ENCODE data around the gene NRP1.

The NRP1 gene

DNA sequence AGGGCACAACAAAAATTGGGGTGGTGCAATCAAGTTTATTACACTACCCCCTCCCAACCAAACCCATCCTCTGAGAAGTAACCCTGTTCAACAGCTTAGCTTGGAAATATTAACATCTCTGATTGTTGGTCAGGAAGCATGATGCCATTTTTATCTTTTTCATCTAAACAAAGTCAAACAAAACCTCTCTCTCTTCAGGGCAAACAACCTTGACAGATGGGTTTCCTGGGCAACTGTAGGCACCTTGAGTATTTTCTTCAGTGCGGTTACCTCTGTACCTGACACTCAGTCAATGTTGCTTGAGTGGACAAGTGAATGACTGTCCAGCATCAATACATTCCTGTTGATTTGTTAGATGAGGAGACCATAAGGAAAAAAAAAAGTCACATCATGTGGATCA lies 183.6 kb downstream of the NRP1 start:
- in situ Hi-C loops (cut with MboI; ENCODE audit: low sequenced_read_pairs, unreplicated experiment) = no loop called here
- TF ChIP-seq, protein P1, sequence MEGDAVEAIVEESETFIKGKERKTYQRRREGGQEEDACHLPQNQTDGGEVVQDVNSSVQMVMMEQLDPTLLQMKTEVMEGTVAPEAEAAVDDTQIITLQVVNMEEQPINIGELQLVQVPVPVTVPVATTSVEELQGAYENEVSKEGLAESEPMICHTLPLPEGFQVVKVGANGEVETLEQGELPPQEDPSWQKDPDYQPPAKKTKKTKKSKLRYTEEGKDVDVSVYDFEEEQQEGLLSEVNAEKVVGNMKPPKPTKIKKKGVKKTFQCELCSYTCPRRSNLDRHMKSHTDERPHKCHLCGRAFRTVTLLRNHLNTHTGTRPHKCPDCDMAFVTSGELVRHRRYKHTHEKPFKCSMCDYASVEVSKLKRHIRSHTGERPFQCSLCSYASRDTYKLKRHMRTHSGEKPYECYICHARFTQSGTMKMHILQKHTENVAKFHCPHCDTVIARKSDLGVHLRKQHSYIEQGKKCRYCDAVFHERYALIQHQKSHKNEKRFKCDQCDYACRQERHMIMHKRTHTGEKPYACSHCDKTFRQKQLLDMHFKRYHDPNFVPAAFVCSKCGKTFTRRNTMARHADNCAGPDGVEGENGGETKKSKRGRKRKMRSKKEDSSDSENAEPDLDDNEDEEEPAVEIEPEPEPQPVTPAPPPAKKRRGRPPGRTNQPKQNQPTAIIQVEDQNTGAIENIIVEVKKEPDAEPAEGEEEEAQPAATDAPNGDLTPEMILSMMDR (IDR thresholded peaks at IDR 0.05; ENCODE audit: borderline replicate concordance, control extremely low read depth, extremely low read depth, insufficient read depth, missing control alignments) = no peak
- DNase-seq (ENCODE audit: low spot score) = no peak

DNA sequence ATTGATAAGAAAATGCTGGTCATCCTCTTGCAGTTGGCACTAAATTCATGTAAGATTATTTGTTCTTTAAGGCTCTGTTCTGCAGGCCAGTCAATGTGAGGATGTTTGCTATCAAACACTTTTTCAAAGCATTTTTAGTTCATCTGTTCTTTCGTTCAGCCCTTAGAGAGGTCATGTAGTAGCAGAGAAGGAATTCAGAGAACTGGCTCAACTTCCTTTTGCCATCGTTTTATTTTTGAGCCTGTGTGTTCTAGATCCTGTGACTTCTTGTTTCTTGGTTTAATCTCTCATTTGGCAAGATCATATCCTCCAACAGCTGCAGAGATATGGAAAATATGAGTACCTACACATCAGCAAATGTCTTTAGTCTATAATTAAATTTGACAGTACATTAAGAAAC lies 184.3 kb downstream of the NRP1 start:
- in situ Hi-C loops (cut with MboI; ENCODE audit: low sequenced_read_pairs, unreplicated experiment) = no loop called here
- DNase-seq (ENCODE audit: low spot score) = no peak
- TF ChIP-seq, protein P1 (IDR thresholded peaks at IDR 0.05; ENCODE audit: borderline replicate concordance, control extremely low read depth, extremely low read depth, insufficient read depth, missing control alignments) = no peak

DNA sequence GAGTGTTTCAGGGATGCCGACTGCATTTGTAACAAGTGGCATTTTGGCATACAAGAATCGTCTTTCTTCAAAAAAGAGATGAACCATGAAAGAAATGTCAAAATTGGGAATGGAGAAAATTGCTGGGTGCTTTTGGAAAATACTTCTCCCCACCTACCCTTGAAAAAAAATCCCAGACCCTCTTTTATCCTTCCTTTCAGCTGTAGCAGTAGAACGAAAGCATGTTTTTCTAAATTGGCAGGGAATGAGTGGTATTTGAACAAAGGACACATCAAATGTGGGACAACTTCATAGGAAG lies 187.5 kb downstream of the NRP1 start:
- DNase-seq (ENCODE audit: low spot score) = no peak
- TF ChIP-seq, protein P1 (IDR thresholded peaks at IDR 0.05; ENCODE audit: borderline replicate concordance, control extremely low read depth, extremely low read depth, insufficient read depth, missing control alignments) = no peak
- in situ Hi-C loops (cut with MboI; ENCODE audit: low sequenced_read_pairs, unreplicated experiment) = no loop called here

DNA sequence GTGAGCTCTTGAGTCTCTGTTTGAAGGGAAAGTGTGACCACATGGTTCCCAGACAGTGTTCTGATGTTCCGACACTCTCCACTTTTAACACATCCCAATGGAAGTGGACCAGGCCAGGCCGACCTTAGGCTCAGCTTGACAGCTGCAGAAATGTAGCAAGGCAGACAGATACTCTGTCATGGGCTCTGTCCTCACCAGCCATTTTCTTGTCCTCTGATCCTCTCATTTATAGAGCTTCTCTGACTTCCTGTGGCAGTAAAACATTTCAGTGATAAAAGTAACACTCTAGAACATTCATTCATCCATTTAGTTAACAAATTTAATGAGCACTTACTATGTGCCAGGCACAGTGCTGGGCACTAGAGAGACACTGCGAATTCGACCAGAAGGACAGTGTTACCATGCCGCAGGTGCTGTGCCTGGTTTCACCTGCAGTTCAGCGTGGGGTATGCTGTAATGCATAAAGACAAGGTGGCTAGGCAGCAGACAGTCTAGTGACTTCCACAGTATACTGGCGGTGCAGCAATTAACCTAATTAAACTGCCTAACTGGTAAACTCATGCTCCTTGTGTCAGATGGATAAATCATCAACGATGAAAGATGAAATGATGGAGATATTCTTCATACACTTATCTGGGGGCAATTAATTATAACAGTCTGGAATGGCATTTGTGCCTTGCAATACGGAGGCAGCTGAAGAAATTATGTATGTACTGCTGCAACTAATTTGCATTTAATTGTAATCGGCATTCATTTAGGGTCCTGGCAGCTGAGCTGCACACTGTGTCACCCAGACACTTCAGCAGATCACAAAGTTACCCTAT lies 188.1 kb downstream of the NRP1 start:
- in situ Hi-C loops (cut with MboI; ENCODE audit: low sequenced_read_pairs, unreplicated experiment) = no loop called here
- no peak for DNase-seq (ENCODE audit: low spot score)
- TF ChIP-seq, protein P1 (IDR thresholded peaks at IDR 0.05; ENCODE audit: borderline replicate concordance, control extremely low read depth, extremely low read depth, insufficient read depth, missing control alignments) = no peak

DNA sequence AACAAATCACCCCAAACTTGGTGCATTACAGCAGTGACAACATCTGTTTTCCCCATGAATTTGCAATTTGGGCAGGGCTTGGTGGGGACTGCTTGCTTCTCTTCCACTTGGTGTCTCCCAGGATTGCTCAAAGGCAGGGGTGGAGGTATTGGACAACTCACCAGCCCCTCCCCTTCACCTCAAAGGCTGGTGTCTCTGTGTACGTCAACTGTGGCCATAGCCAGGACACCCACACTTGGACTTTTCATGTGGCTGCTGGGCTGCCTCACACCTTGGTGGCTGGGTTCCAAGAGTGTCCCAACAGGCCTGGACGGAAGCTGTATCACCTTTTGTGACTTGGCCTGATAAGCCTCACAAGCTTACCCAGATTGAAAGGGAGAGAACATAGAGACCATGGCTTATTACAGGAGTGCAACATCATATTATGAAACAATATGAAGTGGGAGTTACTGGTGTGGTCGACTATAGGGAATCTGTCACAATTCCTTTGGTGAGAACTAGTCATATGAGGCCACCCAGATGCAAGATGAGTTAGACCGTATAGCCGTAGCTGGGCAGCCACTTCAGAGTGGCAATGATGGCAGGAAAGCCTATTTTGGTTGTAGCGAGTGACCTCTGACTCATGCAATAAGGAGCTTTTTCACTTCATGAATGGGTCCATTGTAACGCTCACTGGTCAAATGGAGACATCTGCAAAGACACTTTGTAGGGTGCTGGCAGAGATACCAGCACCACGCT lies 188.8 kb downstream of the NRP1 start:
- in situ Hi-C loops (cut with MboI; ENCODE audit: low sequenced_read_pairs, unreplicated experiment) = no loop called here
- no peak for DNase-seq (ENCODE audit: low spot score)
- TF ChIP-seq, protein P1 (IDR thresholded peaks at IDR 0.05; ENCODE audit: borderline replicate concordance, control extremely low read depth, extremely low read depth, insufficient read depth, missing control alignments) = no peak

DNA sequence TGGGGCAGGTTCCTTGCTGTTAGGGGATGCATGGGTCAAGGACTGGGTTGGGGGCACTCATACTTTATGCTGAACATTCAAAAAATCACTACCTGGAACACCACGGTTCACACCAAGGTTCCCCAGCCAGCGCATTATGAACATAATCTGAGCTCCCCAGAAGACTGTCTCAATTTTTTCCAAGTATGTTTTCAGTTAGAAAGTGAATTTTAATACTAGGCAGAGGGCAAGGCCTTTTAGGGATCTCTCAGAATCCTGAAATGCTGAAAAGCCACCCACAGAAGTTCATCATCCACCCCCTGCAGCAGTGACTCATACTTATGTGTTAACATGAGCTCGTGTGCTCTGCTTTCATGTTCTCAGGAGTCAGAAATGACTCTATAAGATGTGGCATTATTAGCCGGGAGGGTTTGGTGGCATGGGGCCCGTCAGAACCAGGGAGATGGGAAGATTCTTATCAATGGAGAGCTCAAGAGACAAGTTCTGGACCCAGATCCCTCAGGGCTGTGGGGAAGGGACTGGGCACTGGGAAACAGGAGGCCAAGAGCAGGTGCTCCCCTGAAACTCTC lies 191.2 kb downstream of the NRP1 start:
- in situ Hi-C loops (cut with MboI; ENCODE audit: low sequenced_read_pairs, unreplicated experiment) = no loop called here
- no peak for DNase-seq (ENCODE audit: low spot score)
- TF ChIP-seq, protein P1 (IDR thresholded peaks at IDR 0.05; ENCODE audit: borderline replicate concordance, control extremely low read depth, extremely low read depth, insufficient read depth, missing control alignments) = no peak

Measured in GM13976 (cell line).